SK-N-SH (cell line): Measurements from ENCODE around the gene RGS17. TPM values are rescaled to one million over a fixed set of nuclear protein-coding genes. Genes with fewer than 3 reads are reported as not detected.
A peak's percentile ranks its signal among the peaks of the same experiment; 100 is the strongest.

ENCODE experiments used
- CHD2 ChIP-seq: fragments of 150-350 bp; IDR thresholded peaks from 2 replicates; pipeline ENCODE4 v1.6.1; 2018; ENCODE audit warnings: low read length; ENCODE audit not compliant: partially characterized antibody
- CTCF ChIP-seq: fragments of 200-600 bp; sonication (generic); IDR thresholded peaks from 2 replicates; pipeline ENCODE4 v1.6.1; 2017; ENCODE audit warnings: antibody characterized with exemption, mild to moderate bottlenecking, moderate library complexity
- ELF1 ChIP-seq: IDR thresholded peaks from 2 replicates; pipeline ENCODE4 v1.4.0; 2012
- EP300 ChIP-seq, 2 experiments: IDR thresholded peaks; 2 replicates each; pipeline versions ENCODE4 v1.4.0 to v1.6.1; 2012; ENCODE audit warnings: borderline replicate concordance in 1 of 2, low read depth in 1 of 2, low read length in 1 of 2
- EZH2phosphoT487 ChIP-seq: fragments of 200-600 bp; sonication (generic); IDR thresholded peaks from 2 replicates; pipeline ENCODE4 v1.6.1; 2017; ENCODE audit warnings: low read depth, mixed run types, mild to moderate bottlenecking, antibody characterized with exemption, moderate library complexity, borderline replicate concordance
- FOSL2 ChIP-seq: IDR thresholded peaks from 2 replicates; pipeline ENCODE4 v1.4.0; 2012; ENCODE audit warnings: low read depth, mild to moderate bottlenecking, moderate library complexity, borderline replicate concordance
- FOXJ3 ChIP-seq: sonication (generic); formaldehyde crosslinking; IDR thresholded peaks from 2 replicates; pipeline ENCODE4 v1.5.1; 2020; ENCODE audit warnings: mild to moderate bottlenecking, missing genetic modification reagents
- FOXM1 ChIP-seq: IDR thresholded peaks from 2 replicates; pipeline ENCODE4 v1.4.0; 2012; ENCODE audit warnings: low read depth, mild to moderate bottlenecking
- JUND ChIP-seq: IDR thresholded peaks from 2 replicates; pipeline ENCODE4 v1.4.0; 2012
- MAX ChIP-seq: IDR thresholded peaks from 2 replicates; pipeline ENCODE4 v1.4.0; 2012; ENCODE audit warnings: low read depth
- MEF2A ChIP-seq: IDR thresholded peaks from 2 replicates; pipeline ENCODE4 v1.4.0; 2012; ENCODE audit warnings: low read depth, borderline replicate concordance
- MXI1 ChIP-seq: IDR thresholded peaks from 2 replicates; pipeline ENCODE4 v1.6.1; 2012; ENCODE audit warnings: mild to moderate bottlenecking, low read depth, low read length, improper control_type of control experiment
- NRF1 ChIP-seq: IDR thresholded peaks from 2 replicates; pipeline ENCODE4 v1.6.1; 2012; ENCODE audit warnings: low read depth, mild to moderate bottlenecking, low read length
- PBX3 ChIP-seq: IDR thresholded peaks from 2 replicates; pipeline ENCODE4; 2012
- RAD21 ChIP-seq: IDR thresholded peaks from 2 replicates; pipeline ENCODE4 v1.6.1; 2012; ENCODE audit warnings: mild to moderate bottlenecking, low read length
- RCOR1 ChIP-seq: fragments of 150-350 bp; IDR thresholded peaks from 2 replicates; pipeline ENCODE4 v1.6.1; 2017; ENCODE audit warnings: antibody characterized with exemption, low read length
- REST ChIP-seq: IDR thresholded peaks from 2 replicates; pipeline ENCODE4 v1.6.1; 2012; ENCODE audit warnings: mild to moderate bottlenecking, low read depth, low read length, moderate library complexity
- RXRA ChIP-seq: IDR thresholded peaks from 2 replicates; pipeline ENCODE4 v1.4.0; 2012; ENCODE audit warnings: low read depth, mild to moderate bottlenecking, borderline replicate concordance
- SMC3 ChIP-seq: IDR thresholded peaks from 2 replicates; pipeline ENCODE4 v1.6.1; 2012; ENCODE audit warnings: low read depth, low read length, improper control_type of control experiment
- TAF1 ChIP-seq: IDR thresholded peaks from 2 replicates; pipeline ENCODE4 v1.6.1; 2012; ENCODE audit warnings: low read depth, mild to moderate bottlenecking, low read length, moderate library complexity, borderline replicate concordance
- TCF12 ChIP-seq: IDR thresholded peaks from 2 replicates; pipeline ENCODE4 v1.4.0; 2012
- TEAD4 ChIP-seq: IDR thresholded peaks from 2 replicates; pipeline ENCODE4 v1.4.0; 2012; ENCODE audit warnings: mild to moderate bottlenecking, borderline replicate concordance; ENCODE audit not compliant: insufficient read depth
- USF2 ChIP-seq: fragments of 150-350 bp; IDR thresholded peaks from 2 replicates; pipeline ENCODE4 v1.6.1; 2017; ENCODE audit warnings: antibody characterized with exemption, low read length, low read depth, borderline replicate concordance
- YY1 ChIP-seq: IDR thresholded peaks from 2 replicates; pipeline ENCODE4 v1.4.0; 2012; ENCODE audit warnings: low read depth, mild to moderate bottlenecking
- polyA plus RNA-seq, 3 experiments: library from polyadenylated mRNA; depleted of rRNA; stranded (reverse); fragments of >200 nt; gene quantifications; 2 replicates each; pipeline ENCODE4 v1.2.3, GENCODE V29; 2012

The RGS17 gene
- polyA plus RNA-seq, 1 of the 3 experiments (the other 2 are of a cell fraction) = 1.4 TPM

- TF ChIP-seq PBX3 (no peak), MEF2A (no peak), RAD21 (no peak), CHD2 (peak; percentile 99), NRF1 (peak; percentile 54), SMC3 (no peak), RCOR1 (peak; percentile 52; the same call in 1 of the 2 replicates), MAX (no peak; the same call in 1 of the 2 replicates), TEAD4 (no peak), RXRA (peak; percentile 74), JUND (no peak), TAF1 (no peak; the same call in 1 of the 2 replicates), FOXM1 (no peak), YY1 (no peak), EZH2phosphoT487 (no peak), USF2 (no peak), FOSL2 (no peak), FOXJ3 (CRISPR knock-in tag) (no peak), CTCF (no peak), MXI1 (peak; percentile 87), ELF1 (peak; percentile 78), TCF12 (no peak), REST (no peak), EP300 (IDR thresholded peaks at IDR 0.05; ENCODE audit: borderline replicate concordance in 1 of 2, low read depth in 1 of 2, low read length in 1 of 2) (0 out of 4 replicates have a peak, but pooled peaks of 1 of the 2 experiments have one; percentile 27)
These were observed 128.3 kb downstream of the RGS17 start, which contains the start of gene MTRF1L (continued) for GRCh38 chr6:153002613-153003365.
